ENCODE measurements around the gene HIF3A. TPM values are rescaled to one million over a fixed set of nuclear protein-coding genes. Genes with fewer than 3 reads are reported as not detected.

The HIF3A gene
- total and polyA plus RNA-seq, 8 donors, result 17.6 to 235 (median 102) TPM

DNA sequence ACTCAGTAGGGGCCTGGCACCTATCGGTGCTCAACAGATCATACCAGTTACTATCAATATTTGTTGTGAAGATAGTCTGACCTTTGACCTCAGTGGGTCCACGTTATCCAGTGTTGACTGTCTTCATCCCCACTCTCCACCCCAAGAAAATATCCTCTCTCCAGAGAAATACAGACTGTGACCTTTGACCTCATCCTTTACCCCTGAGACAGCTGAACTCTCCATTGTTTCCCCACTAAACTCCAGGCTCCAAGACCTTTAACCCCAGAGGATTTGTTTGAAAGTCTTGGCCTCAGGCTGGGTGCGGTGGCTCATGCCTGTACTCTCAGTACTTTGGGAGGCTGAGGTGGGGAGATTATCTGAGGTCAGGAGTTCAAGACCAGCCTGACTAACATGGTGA lies 27.4 kb downstream of the HIF3A start:
- Histone ChIP-seq H3K9me3 (peaks cover 0 to 27% (median 13%) of the 10 kb centered on the region in 4 donors), H3K27ac (no peak overlapping the region), H3K27me3 (no peaks in the 10 kb centered on the region), H3K36me3 (peaks cover 73 to 100% (median 96%) of the 10 kb centered on the region in 4 donors), H3K4me3 (no peak overlapping the region), H3K4me1 (peaks cover 0 to 13% (median 0%) of the 10 kb centered on the region in 4 donors)
- TF ChIP-seq POLR2AphosphoS5 (IDR thresholded peaks at IDR 0.05), result no peak
- no peak for TF ChIP-seq EP300 (IDR thresholded peaks at IDR 0.05)
- TF ChIP-seq, protein P1, sequence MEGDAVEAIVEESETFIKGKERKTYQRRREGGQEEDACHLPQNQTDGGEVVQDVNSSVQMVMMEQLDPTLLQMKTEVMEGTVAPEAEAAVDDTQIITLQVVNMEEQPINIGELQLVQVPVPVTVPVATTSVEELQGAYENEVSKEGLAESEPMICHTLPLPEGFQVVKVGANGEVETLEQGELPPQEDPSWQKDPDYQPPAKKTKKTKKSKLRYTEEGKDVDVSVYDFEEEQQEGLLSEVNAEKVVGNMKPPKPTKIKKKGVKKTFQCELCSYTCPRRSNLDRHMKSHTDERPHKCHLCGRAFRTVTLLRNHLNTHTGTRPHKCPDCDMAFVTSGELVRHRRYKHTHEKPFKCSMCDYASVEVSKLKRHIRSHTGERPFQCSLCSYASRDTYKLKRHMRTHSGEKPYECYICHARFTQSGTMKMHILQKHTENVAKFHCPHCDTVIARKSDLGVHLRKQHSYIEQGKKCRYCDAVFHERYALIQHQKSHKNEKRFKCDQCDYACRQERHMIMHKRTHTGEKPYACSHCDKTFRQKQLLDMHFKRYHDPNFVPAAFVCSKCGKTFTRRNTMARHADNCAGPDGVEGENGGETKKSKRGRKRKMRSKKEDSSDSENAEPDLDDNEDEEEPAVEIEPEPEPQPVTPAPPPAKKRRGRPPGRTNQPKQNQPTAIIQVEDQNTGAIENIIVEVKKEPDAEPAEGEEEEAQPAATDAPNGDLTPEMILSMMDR (IDR thresholded peaks at IDR 0.05), result no peak
- no peak for TF ChIP-seq POLR2A (IDR thresholded peaks at IDR 0.05)
- no peak for DNase-seq
- 64 to 72% (median 67%) methylated on average over 3 of the region's 3 CpGs for WGBS, 5 donors
- intact Hi-C loops (cut with DNase I; ENCODE audit: low total_unique reads), result no loop called here

DNA sequence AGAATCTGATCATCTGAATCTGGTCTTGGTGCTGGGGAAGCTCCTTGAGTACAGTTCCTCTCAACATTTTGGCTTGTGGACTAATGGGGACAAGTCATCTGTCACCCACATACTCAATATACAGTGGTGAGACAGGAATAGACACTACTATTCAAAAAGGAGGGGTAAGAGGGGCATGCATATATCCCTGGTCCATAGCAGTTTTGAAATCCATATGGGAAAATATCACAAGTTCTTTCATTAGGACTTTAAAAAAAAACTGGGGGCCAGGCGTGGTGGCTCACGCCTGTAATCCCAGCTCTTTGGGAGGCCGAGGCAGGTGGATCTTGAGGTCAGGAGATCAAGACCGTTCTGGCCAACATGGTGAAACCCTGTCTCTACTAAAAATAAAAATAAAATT lies 29.8 kb downstream of the HIF3A start:
- no peak for DNase-seq
- H3K9me3 ChIP-seq, result peaks cover 0 to 27% (median 13%) of the 10 kb centered on the region in 4 donors
- peaks cover 0 to 13% (median 0%) of the 10 kb centered on the region in 4 donors for H3K4me1 ChIP-seq
- TF ChIP-seq POLR2AphosphoS5 (IDR thresholded peaks at IDR 0.05) (no peak), EP300 (IDR thresholded peaks at IDR 0.05) (no peak), POLR2A (IDR thresholded peaks at IDR 0.05) (no peak)
- TF ChIP-seq, protein P1 (IDR thresholded peaks at IDR 0.05), result no peak
- whole genome bisulfite sequencing, 5 donors, result 91 to 97% (median 94%) methylated on average over 4 of the region's 4 CpGs
- H3K36me3 ChIP-seq, result peaks cover 73 to 100% (median 99%) of the 10 kb centered on the region in 4 donors
- no peak overlapping the region for H3K27ac ChIP-seq
- H3K4me3 ChIP-seq, result no peak overlapping the region
- intact Hi-C loops (cut with DNase I; ENCODE audit: low total_unique reads), result no loop called here
- H3K27me3 ChIP-seq, result no peaks in the 10 kb centered on the region

DNA sequence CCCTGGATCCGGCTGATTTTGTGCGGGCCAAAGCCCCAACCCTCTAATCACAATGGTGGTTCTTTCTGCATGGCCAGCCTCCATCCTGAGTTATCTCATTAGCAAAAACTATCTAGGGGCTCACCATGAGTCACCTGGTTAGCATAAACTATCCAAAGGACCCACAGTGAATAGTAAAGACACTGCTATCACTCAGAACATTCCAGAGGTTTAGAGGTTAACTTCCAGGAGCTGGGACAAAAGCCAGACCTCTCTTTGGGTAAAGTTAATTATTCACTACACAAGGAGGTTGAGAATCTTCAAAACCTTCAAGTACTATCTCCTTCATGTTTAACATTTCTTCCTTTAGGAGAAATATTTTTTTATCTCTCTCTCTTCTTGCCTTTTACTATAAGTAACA lies 31.2 kb downstream of the HIF3A start:
- 90 to 98% (median 96%) methylated on average over 2 of the region's 2 CpGs for WGBS, 5 donors
- no peaks in the 10 kb centered on the region for H3K27me3 ChIP-seq
- no peak overlapping the region for H3K4me3 ChIP-seq
- H3K9me3 ChIP-seq, result peaks cover 0 to 27% (median 13%) of the 10 kb centered on the region in 4 donors
- no peak for DNase-seq
- intact Hi-C loops (cut with DNase I; ENCODE audit: low total_unique reads), result no loop called here
- peaks cover 71 to 100% (median 96%) of the 10 kb centered on the region in 4 donors for H3K36me3 ChIP-seq
- H3K27ac ChIP-seq, result no peak overlapping the region
- H3K4me1 ChIP-seq, result peaks cover 0 to 13% (median 0%) of the 10 kb centered on the region in 4 donors
- TF ChIP-seq, protein P1 (IDR thresholded peaks at IDR 0.05), result no peak
- TF ChIP-seq POLR2AphosphoS5 (IDR thresholded peaks at IDR 0.05), result no peak
- TF ChIP-seq POLR2A (IDR thresholded peaks at IDR 0.05), result no peak
- TF ChIP-seq EP300 (IDR thresholded peaks at IDR 0.05), result no peak

DNA sequence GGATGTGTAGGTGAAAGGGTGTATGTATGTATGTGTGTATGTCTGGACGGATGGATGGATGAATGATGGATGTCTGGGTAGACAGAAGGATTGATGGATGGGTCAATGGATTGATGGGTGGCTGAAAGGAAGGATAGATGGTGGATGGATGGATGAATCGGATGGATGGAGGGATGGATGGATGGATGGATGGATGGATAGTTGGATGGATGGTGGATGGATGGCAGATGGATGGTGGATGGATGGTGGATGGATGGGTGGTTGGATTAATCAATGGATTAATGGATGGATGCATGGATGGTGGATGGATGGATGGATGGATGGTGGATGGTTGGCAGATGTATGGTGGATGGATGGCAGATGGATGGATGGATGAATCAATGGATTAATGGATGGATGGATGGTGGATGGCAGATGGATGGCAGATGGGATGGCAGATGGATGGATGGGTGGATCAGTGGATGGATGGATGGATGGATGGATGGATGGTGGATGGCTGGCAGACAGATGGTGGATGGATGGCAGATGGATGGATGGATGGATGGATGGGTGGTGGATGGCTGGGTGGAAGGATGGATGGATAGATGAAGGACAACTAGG lies 33.6 kb downstream of the HIF3A start:
- Histone ChIP-seq H3K27me3 (no peaks in the 10 kb centered on the region), H3K4me3 (no peak overlapping the region), H3K27ac (no peak overlapping the region), H3K4me1 (peaks cover 0 to 13% (median 0%) of the 10 kb centered on the region in 4 donors), H3K9me3 (peaks cover 0 to 27% (median 13%) of the 10 kb centered on the region in 4 donors), H3K36me3 (peaks cover 61 to 98% (median 86%) of the 10 kb centered on the region in 4 donors)
- intact Hi-C loops (cut with DNase I; ENCODE audit: low total_unique reads), result no loop called here
- no peak for DNase-seq
- TF ChIP-seq EP300 (IDR thresholded peaks at IDR 0.05) (no peak), POLR2AphosphoS5 (IDR thresholded peaks at IDR 0.05) (no peak)
- WGBS, 5 donors, result 91 to 97% (median 94%) methylated on average over 2 of the region's 2 CpGs

DNA sequence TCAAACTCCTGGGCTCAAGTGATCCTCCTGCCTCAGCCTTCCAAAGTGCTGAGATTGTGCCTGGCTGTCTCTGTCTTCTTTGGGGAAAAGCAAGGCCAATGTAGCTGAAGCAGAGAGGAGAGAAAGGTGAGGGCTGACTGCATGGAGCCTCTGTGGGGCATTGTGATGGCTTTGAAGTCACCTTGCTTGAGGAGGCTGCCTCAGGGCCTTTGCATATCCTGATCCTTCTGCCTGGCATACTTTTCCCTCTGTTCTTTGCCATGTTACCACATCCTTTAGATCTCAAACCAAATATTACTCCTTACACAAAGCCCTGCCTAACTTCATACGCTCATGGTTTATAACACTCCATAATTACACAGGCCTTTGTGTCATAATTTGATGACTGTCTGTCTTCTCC lies 40.6 kb downstream of the HIF3A start:
- Histone ChIP-seq H3K4me3 (no peak overlapping the region), H3K27ac (no peak overlapping the region), H3K36me3 (peaks cover 24 to 93% (median 77%) of the 10 kb centered on the region in 4 donors), H3K4me1 (no peaks in the 10 kb centered on the region), H3K27me3 (no peaks in the 10 kb centered on the region), H3K9me3 (no peaks in the 10 kb centered on the region)
- DNase-seq, result no peak
- 83 to 97% (median 94%) methylated on average over 1 of the region's 1 CpG for WGBS, 5 donors
- no peak for TF ChIP-seq EP300 (IDR thresholded peaks at IDR 0.05)
- TF ChIP-seq POLR2AphosphoS5 (IDR thresholded peaks at IDR 0.05), result no peak
- TF ChIP-seq, protein P1 (IDR thresholded peaks at IDR 0.05), result no peak
- TF ChIP-seq POLR2A (IDR thresholded peaks at IDR 0.05), result no peak
- intact Hi-C loops (cut with DNase I; ENCODE audit: low total_unique reads), result no loop called here

All from stomach (tissue), 9 donors.